Measurements from ENCODE around the gene CACNG4. TPM values are rescaled to one million over a fixed set of nuclear protein-coding genes. Genes with fewer than 3 reads are reported as not detected.

Gene CACNG4
- total RNA-seq, 1 experiment from 2014 or later: not detected

GRCh38 chr17:67082107-67082506 is 117.6 kb downstream of the CACNG4 start:
- ChIA-PET RAD21 (ENCODE audit: low non-redundant PET in 1 of 2, low total read pairs in 2 of 2, uncharacterized antibody in 2 of 2, unreplicated experiment in 2 of 2) (interaction anchor here in 1 of 2 experiments (0.9 kb wide), 1 partner anchor 167 kb away, joined by 3 read pairs; no protein-coding TSS in a partner anchor), POLR2A (no interaction called here), CTCF (interaction anchor here (1.2 to 2.1 kb wide), 2 partner anchors 9 to 167 kb away, joined by 4 to 7 read pairs; no protein-coding TSS in a partner anchor)
- Histone ChIP-seq H3K9me3 (ENCODE audit: control insufficient read depth in 1 of 2, insufficient read depth in 1 of 2, low read depth in 1 of 2, low read length in 2 of 2) (no peaks in the 10 kb centered on the region), H3K4me1 (ENCODE audit: control insufficient read depth in 1 of 2, insufficient read depth in 2 of 2, low read length in 2 of 2) (no peaks in the 10 kb centered on the region), H3K4me3 (replicated peaks in 1 of 2; ENCODE audit: low read depth in 1 of 2, low read length in 2 of 2) (no peak overlapping the region), H3K36me3 (ENCODE audit: control insufficient read depth in 1 of 2, insufficient read depth in 2 of 2, low read length in 2 of 2) (no peaks in the 10 kb centered on the region), H3K9ac (ENCODE audit: low read length) (no peak overlapping the region), H3K79me2 (ENCODE audit: insufficient read depth, low read length) (no peaks in the 10 kb centered on the region), H3K27ac (ENCODE audit: low read depth, low read length) (no peak overlapping the region), H3K4me2 (ENCODE audit: low read length) (no peak overlapping the region), H3K9me2 (ENCODE audit: insufficient read depth) (no peaks in the 10 kb centered on the region), H4K20me1 (ENCODE audit: insufficient read depth) (no peaks in the 10 kb centered on the region), H3K27me3 (ENCODE audit: insufficient read depth, low read length) (no peaks in the 10 kb centered on the region), H2AFZ (ENCODE audit: low read depth, low read length, poor library complexity, severe bottlenecking) (no peak overlapping the region)
- DNase-seq (ENCODE audit: low read depth, low spot score): no peak
- intact Hi-C loops (cut with micrococcal nuclease): no loop called here
- no peak for ATAC-seq
- BruUV-seq (replicated peaks): no TSS peak
- TF ChIP-seq, protein P1, sequence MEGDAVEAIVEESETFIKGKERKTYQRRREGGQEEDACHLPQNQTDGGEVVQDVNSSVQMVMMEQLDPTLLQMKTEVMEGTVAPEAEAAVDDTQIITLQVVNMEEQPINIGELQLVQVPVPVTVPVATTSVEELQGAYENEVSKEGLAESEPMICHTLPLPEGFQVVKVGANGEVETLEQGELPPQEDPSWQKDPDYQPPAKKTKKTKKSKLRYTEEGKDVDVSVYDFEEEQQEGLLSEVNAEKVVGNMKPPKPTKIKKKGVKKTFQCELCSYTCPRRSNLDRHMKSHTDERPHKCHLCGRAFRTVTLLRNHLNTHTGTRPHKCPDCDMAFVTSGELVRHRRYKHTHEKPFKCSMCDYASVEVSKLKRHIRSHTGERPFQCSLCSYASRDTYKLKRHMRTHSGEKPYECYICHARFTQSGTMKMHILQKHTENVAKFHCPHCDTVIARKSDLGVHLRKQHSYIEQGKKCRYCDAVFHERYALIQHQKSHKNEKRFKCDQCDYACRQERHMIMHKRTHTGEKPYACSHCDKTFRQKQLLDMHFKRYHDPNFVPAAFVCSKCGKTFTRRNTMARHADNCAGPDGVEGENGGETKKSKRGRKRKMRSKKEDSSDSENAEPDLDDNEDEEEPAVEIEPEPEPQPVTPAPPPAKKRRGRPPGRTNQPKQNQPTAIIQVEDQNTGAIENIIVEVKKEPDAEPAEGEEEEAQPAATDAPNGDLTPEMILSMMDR (IDR thresholded peaks at IDR 0.05 in 2 of 3, conservative IDR thresholded peaks at IDR 0.05 in 1 of 3; ENCODE audit: borderline replicate concordance in 1 of 3, insufficient read depth in 1 of 3, low read depth in 2 of 3, low read length in 2 of 3): peak in 1 of 3 experiments; percentile 25; a peak in 1 of 6 replicates
- TF ChIP-seq EGR1 (IDR thresholded peaks at IDR 0.05; ENCODE audit: low read depth): no peak
- 0 out of 2 replicates have a peak, but pooled peaks have one; percentile 19 for TF ChIP-seq RAD21 (IDR thresholded peaks at IDR 0.05; ENCODE audit: low read depth)

Other genes starting within 250 kb of the CACNG4 start
- not detected for gene CACNG5, start 129.6 kb upstream of the CACNG4 start, total RNA-seq (2021; ENCODE audit: unreplicated experiment)
- gene CACNG1, start 79.8 kb downstream of the CACNG4 start, total RNA-seq (2021; ENCODE audit: unreplicated experiment): not detected

Measured in HCT116 (cell line).